Epithelial cell of esophagus (primary cell): ENCODE measurements around the gene RYR1.

Experiments
- DNase-seq: peaks from one replicate; pipeline ENCODE4 v3.0.0; 2010; ENCODE audit warnings: low read depth
- H3K4me3 ChIP-seq: 2 replicates; pipeline ENCODE4 v1.5.1; 2011; ENCODE audit warnings: mild to moderate bottlenecking, low read length, control low read depth
- TF ChIP-seq, protein P1 (sequence below): IDR thresholded peaks from 2 replicates; pipeline ENCODE4 v1.5.1; 2011; ENCODE audit warnings: low read depth, mild to moderate bottlenecking, low read length, control low read depth, inconsistent platforms; ENCODE audit not compliant: insufficient read depth; ENCODE audit errors: missing control alignments

The RYR1 gene

DNA sequence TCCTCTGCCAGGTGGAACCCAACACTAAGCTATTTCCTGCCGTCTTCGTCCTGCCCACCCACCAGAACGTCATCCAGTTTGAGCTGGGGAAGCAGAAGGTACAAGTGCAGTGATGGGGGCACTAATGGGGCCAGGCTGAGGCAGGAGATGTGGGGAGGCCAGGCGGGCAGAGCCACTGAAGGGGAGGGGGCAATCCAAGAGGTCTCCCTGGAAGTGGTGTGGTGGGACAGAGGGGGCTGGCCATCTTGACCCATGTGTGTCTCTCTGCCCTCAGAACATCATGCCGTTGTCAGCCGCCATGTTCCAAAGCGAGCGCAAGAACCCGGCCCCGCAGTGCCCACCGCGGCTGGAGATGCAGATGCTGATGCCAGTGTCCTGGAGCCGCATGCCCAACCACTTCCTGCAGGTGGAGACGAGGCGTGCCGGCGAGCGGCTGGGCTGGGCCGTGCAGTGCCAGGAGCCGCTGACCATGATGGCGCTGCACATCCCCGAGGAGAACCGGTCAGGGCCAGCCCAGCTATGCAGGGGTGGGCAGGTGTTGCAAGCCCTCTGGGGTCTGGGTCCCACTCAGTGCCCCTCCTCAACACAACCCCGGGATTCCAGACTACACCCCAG, 49.6 kb downstream of the RYR1 start:
- no peak overlapping the region for H3K4me3 ChIP-seq
- TF ChIP-seq, protein P1, sequence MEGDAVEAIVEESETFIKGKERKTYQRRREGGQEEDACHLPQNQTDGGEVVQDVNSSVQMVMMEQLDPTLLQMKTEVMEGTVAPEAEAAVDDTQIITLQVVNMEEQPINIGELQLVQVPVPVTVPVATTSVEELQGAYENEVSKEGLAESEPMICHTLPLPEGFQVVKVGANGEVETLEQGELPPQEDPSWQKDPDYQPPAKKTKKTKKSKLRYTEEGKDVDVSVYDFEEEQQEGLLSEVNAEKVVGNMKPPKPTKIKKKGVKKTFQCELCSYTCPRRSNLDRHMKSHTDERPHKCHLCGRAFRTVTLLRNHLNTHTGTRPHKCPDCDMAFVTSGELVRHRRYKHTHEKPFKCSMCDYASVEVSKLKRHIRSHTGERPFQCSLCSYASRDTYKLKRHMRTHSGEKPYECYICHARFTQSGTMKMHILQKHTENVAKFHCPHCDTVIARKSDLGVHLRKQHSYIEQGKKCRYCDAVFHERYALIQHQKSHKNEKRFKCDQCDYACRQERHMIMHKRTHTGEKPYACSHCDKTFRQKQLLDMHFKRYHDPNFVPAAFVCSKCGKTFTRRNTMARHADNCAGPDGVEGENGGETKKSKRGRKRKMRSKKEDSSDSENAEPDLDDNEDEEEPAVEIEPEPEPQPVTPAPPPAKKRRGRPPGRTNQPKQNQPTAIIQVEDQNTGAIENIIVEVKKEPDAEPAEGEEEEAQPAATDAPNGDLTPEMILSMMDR, result no peak
- DNase-seq, result no peak

DNA sequence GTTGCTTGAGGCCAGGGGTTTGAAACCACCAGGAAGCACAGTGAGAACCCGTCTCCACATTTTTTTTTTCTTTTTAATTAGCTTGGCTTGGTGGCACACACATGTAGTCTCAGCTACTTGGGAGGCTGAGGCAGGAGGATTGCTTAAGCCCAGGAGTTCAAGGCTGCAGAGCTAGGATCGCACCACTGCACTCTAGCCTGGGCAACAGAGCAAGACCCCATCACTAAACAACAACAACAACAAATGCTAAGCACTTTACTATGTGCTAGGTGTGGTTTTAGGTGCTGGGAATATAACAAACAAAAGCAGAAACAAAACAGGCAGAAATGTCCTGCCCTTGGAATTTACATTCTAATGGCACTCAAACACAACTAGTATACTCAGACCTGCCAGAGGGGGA, 51.3 kb downstream of the RYR1 start:
- H3K4me3 ChIP-seq, result no peak overlapping the region
- no peak for DNase-seq
- TF ChIP-seq, protein P1, result no peak

DNA sequence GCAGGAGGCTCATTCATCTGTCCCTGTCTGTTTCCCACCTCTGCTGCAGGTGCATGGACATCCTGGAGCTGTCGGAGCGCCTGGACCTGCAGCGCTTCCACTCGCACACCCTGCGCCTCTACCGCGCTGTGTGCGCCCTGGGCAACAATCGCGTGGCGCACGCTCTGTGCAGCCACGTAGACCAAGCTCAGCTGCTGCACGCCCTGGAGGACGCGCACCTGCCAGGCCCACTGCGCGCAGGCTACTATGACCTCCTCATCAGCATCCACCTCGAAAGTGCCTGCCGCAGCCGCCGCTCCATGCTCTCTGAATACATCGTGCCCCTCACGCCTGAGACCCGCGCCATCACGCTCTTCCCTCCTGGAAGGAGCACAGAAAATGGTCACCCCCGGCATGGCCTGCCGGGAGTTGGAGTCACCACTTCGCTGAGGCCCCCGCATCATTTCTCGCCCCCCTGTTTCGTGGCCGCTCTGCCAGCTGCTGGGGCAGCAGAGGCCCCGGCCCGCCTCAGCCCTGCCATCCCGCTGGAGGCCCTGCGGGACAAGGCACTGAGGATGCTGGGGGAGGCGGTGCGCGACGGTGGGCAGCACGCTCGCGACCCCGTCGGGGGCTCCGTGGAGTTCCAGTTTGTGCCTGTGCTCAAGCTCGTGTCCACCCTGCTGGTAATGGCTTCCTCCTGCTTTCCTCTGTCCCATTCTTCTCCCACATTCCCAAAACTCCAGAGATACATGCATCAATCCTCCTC, 52.2 kb downstream of the RYR1 start:
- TF ChIP-seq, protein P1, result no peak
- H3K4me3 ChIP-seq, result no peak overlapping the region
- no peak for DNase-seq

DNA sequence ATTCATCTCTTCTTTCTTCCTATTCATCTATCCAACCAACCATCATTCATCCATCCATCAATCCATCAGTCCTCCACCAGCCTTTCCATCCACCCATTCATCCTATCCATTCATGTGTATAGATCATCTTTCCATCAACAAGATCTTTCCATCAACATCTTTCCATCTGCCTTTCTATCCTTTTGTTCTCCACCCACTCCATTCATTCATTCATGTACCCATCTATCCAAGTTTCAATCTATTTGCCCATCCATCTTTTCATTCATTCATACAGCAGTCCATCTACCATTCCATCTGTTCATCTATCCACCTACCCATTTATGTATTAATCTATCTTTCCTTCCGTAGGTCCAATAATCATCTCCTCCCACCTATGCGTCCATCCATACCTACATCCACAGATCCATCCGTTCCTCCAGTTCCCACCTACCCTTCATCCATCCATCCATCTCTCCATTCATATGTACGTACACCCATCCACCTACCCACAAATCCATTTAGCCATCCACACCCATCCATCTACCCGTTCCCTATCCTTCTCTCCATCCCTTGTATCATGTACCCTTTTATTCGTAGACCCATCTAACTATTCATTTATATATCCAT, 53.3 kb downstream of the RYR1 start:
- DNase-seq, result no peak
- TF ChIP-seq, protein P1, result no peak
- no peak overlapping the region for H3K4me3 ChIP-seq

- H3K4me3 ChIP-seq, result no peak overlapping the region
- TF ChIP-seq, protein P1, result no peak
- no peak for DNase-seq
Observed at GRCh38 chr19:38488096-38488495, 54.6 kb downstream of the RYR1 start.

DNA sequence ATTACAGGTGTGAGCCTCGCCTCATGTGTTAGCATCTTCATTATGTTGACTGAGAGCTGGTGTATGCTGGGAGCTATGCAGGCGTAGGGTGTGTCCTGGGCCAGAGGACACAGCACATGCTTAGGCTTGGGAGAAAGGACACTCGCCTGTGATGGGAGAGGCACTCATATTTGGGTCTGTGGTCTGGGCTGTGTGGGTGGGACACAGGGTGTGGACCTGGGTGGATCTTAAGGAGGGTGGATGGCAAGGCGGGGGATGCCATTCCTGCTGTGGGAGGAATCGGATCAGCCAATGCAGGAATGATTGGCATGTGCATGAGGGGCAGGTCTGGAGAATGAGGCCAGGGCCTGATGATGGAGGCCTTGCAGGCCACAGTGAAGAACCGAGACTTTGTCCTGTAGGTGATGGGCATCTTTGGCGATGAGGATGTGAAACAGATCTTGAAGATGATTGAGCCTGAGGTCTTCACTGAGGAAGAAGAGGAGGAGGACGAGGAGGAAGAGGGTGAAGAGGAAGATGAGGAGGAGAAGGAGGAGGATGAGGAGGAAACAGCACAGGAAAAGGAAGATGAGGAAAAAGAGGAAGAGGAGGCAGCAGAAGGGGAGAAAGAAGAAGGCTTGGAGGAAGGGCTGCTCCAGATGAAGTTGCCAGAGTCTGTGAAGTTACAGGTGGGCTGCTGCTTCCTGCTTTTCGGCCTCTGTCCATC, 55.4 kb downstream of the RYR1 start:
- no peak for DNase-seq
- TF ChIP-seq, protein P1, result no peak
- H3K4me3 ChIP-seq, result no peak overlapping the region
